ENCODE measurements around the gene WRAP73.

- TF ChIP-seq EZH2 (IDR thresholded peaks at IDR 0.05; ENCODE audit: borderline replicate concordance, low read length) (no peak), CTCF (IDR thresholded peaks at IDR 0.05; ENCODE audit: low read length) (no peak)
Measured at GRCh38 chr1:3624200-3625136, 25.4 kb downstream of the WRAP73 start, which contains the start of gene TPRG1L.

Data from OCI-LY1 (cell line).